Loucy (cell line): ENCODE measurements around the gene ELOVL3.

ENCODE experiments used
- H2AFZ ChIP-seq: fragments of 200-600 bp; sonication (generic); 2 replicates; pipeline ENCODE4 v1.6.0; 2016; ENCODE audit warnings: antibody characterized with exemption, mild to moderate bottlenecking, low read length, moderate library complexity
- H3F3A ChIP-seq: fragments of 200-600 bp; 2 replicates; pipeline ENCODE4 v1.6.0; 2016; ENCODE audit warnings: antibody characterized with exemption, low read depth, mild to moderate bottlenecking
- H3K27me3 ChIP-seq: fragments of 200-600 bp; sonication (generic); 2 replicates; pipeline ENCODE4 v1.6.1; 2014; ENCODE audit warnings: low read length, mild to moderate bottlenecking; ENCODE audit not compliant: insufficient read depth, poor library complexity, severe bottlenecking
- H3K36me3 ChIP-seq: fragments of 200-600 bp; sonication (generic); 2 replicates; pipeline ENCODE4 v1.6.1; 2016; ENCODE audit warnings: low read length; ENCODE audit not compliant: insufficient read depth
- H3K4me1 ChIP-seq: fragments of 200-600 bp; sonication (generic); 2 replicates; pipeline ENCODE4 v1.5.1; 2014; ENCODE audit warnings: low read length, mild to moderate bottlenecking; ENCODE audit not compliant: insufficient read depth, poor library complexity, severe bottlenecking
- H3K4me2 ChIP-seq: fragments of 200-600 bp; sonication (generic); 2 replicates; pipeline ENCODE4 v1.6.0; 2014; ENCODE audit warnings: antibody characterized with exemption, low read length, low read depth, mild to moderate bottlenecking; ENCODE audit not compliant: poor library complexity, severe bottlenecking
- H3K4me3 ChIP-seq: fragments of 200-600 bp; sonication (generic); 2 replicates; pipeline ENCODE4 v1.5.1; 2014; ENCODE audit warnings: low read length, mild to moderate bottlenecking, mixed read lengths; ENCODE audit not compliant: poor library complexity, severe bottlenecking
- H3K79me2 ChIP-seq: fragments of 200-600 bp; sonication (generic); 2 replicates; pipeline ENCODE4 v1.6.1; 2014; ENCODE audit warnings: low read length; ENCODE audit not compliant: insufficient read depth
- H3K9ac ChIP-seq: fragments of 200-600 bp; sonication (generic); 2 replicates; pipeline ENCODE4 v1.6.0; 2014; ENCODE audit warnings: mild to moderate bottlenecking, low read depth, low read length, moderate library complexity; ENCODE audit not compliant: poor library complexity, severe bottlenecking
- H3K9me2 ChIP-seq: fragments of 200-600 bp; sonication (generic); replicated peaks from 2 replicates; pipeline ENCODE4 v1.6.1; 2016; ENCODE audit warnings: low read depth, low read length, mixed read lengths
- H3K9me3 ChIP-seq: fragments of 200-600 bp; sonication (generic); 2 replicates; pipeline ENCODE4 v1.6.1; 2014; ENCODE audit warnings: mild to moderate bottlenecking, antibody characterized with exemption, low read length, low read depth; ENCODE audit not compliant: insufficient read depth
- H4K20me1 ChIP-seq: fragments of 200-600 bp; sonication (generic); 2 replicates; pipeline ENCODE4 v1.6.0; 2014; ENCODE audit warnings: antibody characterized with exemption, low read length, mild to moderate bottlenecking; ENCODE audit not compliant: insufficient read depth, poor library complexity, severe bottlenecking
- EZH2phosphoT487 ChIP-seq: fragments of 200-600 bp; IDR thresholded peaks from 2 replicates; pipeline ENCODE4 v1.6.1; 2018; ENCODE audit warnings: antibody characterized with exemption, mild to moderate bottlenecking, moderate library complexity, borderline replicate concordance
- TF ChIP-seq, protein P1 (sequence below): fragments of 200-600 bp; sonication (generic); conservative IDR thresholded peaks from 2 replicates; pipeline ENCODE4 v1.5.1; 2014; ENCODE audit warnings: mild to moderate bottlenecking, antibody characterized with exemption, low read length

Gene ELOVL3

DNA sequence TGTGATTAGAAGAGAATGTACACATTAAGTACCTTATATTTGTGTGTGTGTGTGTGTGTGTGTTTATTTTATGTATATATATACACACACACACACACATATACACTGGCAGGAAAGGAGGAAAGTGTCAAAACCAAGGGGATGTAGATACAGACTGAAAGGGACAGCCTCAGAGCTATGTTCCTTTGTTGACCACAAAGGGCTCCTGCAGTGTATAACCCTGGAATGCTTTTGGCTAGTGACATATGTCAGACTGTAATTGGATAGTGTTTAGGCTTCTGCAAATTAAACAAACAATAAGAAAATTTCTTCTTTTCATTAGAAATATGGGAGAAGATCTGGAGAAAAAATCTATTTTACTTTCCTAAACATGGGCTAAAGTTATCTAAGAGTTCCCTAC is 35.1 kb downstream of the ELOVL3 start:
- Histone ChIP-seq H3K4me1 (no peaks in the 10 kb centered on the region), H3K9ac (no peak overlapping the region), H3F3A (no peaks in the 10 kb centered on the region), H3K4me2 (no peak overlapping the region), H3K9me2 (no peaks in the 10 kb centered on the region), H3K9me3 (no peaks in the 10 kb centered on the region), H3K27me3 (no peaks in the 10 kb centered on the region), H4K20me1 (peaks cover 7% of the 10 kb centered on the region), H2AFZ (no peak overlapping the region), H3K4me3 (no peak overlapping the region), H3K79me2 (peaks cover 57% of the 10 kb centered on the region), H3K36me3 (peaks cover 64% of the 10 kb centered on the region; the same call in 1 of the 2 replicates)
- TF ChIP-seq, protein P1, sequence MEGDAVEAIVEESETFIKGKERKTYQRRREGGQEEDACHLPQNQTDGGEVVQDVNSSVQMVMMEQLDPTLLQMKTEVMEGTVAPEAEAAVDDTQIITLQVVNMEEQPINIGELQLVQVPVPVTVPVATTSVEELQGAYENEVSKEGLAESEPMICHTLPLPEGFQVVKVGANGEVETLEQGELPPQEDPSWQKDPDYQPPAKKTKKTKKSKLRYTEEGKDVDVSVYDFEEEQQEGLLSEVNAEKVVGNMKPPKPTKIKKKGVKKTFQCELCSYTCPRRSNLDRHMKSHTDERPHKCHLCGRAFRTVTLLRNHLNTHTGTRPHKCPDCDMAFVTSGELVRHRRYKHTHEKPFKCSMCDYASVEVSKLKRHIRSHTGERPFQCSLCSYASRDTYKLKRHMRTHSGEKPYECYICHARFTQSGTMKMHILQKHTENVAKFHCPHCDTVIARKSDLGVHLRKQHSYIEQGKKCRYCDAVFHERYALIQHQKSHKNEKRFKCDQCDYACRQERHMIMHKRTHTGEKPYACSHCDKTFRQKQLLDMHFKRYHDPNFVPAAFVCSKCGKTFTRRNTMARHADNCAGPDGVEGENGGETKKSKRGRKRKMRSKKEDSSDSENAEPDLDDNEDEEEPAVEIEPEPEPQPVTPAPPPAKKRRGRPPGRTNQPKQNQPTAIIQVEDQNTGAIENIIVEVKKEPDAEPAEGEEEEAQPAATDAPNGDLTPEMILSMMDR: no peak
- TF ChIP-seq EZH2phosphoT487: no peak

DNA sequence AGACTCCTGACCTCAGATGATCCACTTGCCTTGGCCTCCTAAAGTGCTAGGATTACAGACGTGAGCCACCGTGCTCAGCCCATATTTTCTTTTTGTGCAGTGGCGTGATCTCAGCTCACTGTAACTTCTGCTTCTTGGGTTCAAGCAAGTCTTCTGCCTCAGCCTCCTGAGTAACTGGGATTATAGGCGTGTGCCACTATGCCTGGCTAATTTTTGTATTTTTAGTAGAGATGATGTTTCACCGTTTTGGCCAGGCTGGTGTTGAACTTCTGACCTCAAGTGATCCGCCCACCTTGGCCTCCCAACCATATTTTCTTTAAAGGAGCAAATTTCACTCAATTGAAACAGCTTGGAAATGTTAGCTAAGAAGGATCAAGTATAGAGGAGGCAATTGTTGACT is 35.7 kb downstream of the ELOVL3 start:
- Histone ChIP-seq H3K9me3 (no peaks in the 10 kb centered on the region), H3K9me2 (no peaks in the 10 kb centered on the region), H3K4me3 (no peak overlapping the region), H3K27me3 (no peaks in the 10 kb centered on the region), H3F3A (no peaks in the 10 kb centered on the region), H3K4me1 (no peaks in the 10 kb centered on the region), H3K36me3 (peaks cover 68% of the 10 kb centered on the region; the same call in 1 of the 2 replicates), H3K4me2 (no peak overlapping the region), H2AFZ (no peak overlapping the region), H3K9ac (no peak overlapping the region), H3K79me2 (peaks cover 57% of the 10 kb centered on the region), H4K20me1 (peaks cover 8% of the 10 kb centered on the region)
- TF ChIP-seq, protein P1: no peak
- TF ChIP-seq EZH2phosphoT487: no peak

DNA sequence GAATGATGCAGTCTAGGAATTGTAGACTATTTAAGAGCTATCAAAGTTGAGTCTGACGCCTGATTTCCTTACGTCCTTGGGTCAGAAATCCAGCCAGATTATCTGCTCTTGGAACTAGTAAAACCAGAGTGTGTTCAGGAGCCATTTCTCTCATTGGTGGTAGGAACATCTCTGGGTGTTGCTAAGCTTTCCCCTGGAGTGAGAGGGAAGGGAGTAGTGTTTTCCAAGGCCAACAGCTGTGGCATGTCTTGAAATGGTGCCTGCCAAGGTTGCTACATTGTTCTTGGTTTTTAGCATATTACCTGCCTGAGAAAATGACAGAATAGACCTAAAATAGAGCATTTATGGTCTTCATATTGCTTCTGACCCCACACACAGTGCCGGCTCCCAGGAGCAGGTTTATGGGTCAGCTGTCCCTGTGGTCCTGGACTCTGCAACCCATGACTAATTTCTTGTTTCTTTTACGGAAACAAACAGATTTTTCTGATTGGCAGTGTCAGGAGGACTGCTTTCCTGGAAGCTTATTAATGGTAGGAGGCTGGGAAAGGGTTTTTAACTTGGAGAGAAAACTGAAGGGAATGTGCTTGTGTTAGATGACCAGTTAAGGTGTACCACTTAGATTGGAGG is 36.8 kb downstream of the ELOVL3 start:
- Histone ChIP-seq H3K4me2 (no peak overlapping the region), H3K4me1 (peaks cover 2% of the 10 kb centered on the region), H3K79me2 (peaks cover 50% of the 10 kb centered on the region), H2AFZ (no peak overlapping the region), H3K4me3 (no peak overlapping the region), H3K36me3 (peaks cover 70% of the 10 kb centered on the region; the same call in 1 of the 2 replicates), H3K27me3 (no peaks in the 10 kb centered on the region), H3F3A (no peaks in the 10 kb centered on the region), H3K9ac (no peak overlapping the region), H3K9me3 (no peaks in the 10 kb centered on the region), H3K9me2 (no peaks in the 10 kb centered on the region), H4K20me1 (peaks cover 12% of the 10 kb centered on the region)
- TF ChIP-seq, protein P1: no peak
- TF ChIP-seq EZH2phosphoT487: no peak
